SK-N-SH treated with all-trans-retinoic acid at 6 μM for 48 hours (cell line): Measurements from ENCODE around the gene FBXO17.

ENCODE experiments used
- ATAC-seq: fragments of 200-7000 bp; cut with Tn5 transposase; 3 replicates; pipeline ENCODE4 v1.9.1; 2020; ENCODE audit warnings: mild to moderate bottlenecking, moderate library complexity
- ARNTL ChIP-seq: fragments of 450-650 bp; formaldehyde crosslinking; IDR thresholded peaks from 2 replicates; pipeline ENCODE4 v1.5.0; 2020; ENCODE audit warnings: low read depth, mild to moderate bottlenecking, moderate library complexity, borderline replicate concordance
- BACH2 ChIP-seq: fragments of 250-450 bp; sonication (Bioruptor Pico); IDR thresholded peaks from 2 replicates; pipeline ENCODE4 v1.9.0; 2021; ENCODE audit warnings: mild to moderate bottlenecking, borderline replicate concordance
- CSDC2 ChIP-seq: fragments of 250-450 bp; sonication (Bioruptor Pico); IDR thresholded peaks from 2 replicates; pipeline ENCODE4 v1.5.0; 2020; ENCODE audit warnings: mild to moderate bottlenecking, moderate library complexity
- ESRRG ChIP-seq: fragments of 250-450 bp; sonication (Bioruptor Pico); IDR thresholded peaks from 2 replicates; pipeline ENCODE4 v1.6.1; 2021; ENCODE audit warnings: mild to moderate bottlenecking
- GLIS3 ChIP-seq: fragments of 250-450 bp; sonication (Bioruptor Pico); IDR thresholded peaks from 2 replicates; pipeline ENCODE4 v1.5.0; 2020; ENCODE audit warnings: mild to moderate bottlenecking, moderate library complexity
- ISL1 ChIP-seq: fragments of 250-450 bp; sonication (Bioruptor Pico); IDR thresholded peaks from 2 replicates; pipeline ENCODE4 v2.1.2; 2022; ENCODE audit warnings: mild to moderate bottlenecking, moderate library complexity
- OSR1 ChIP-seq: fragments of 250-450 bp; sonication (Bioruptor Pico); IDR thresholded peaks from 2 replicates; pipeline ENCODE4 v1.8.0; 2022; ENCODE audit warnings: moderate library complexity, mild to moderate bottlenecking, inconsistent platforms
- PPARA ChIP-seq: fragments of 250-450 bp; sonication (Bioruptor Pico); IDR thresholded peaks from 2 replicates; pipeline ENCODE4 v1.5.0; 2020; ENCODE audit warnings: mild to moderate bottlenecking, borderline replicate concordance
- RARB ChIP-seq: fragments of 250-450 bp; sonication (Bioruptor Pico); IDR thresholded peaks from 2 replicates; pipeline ENCODE4 v1.8.0; 2021; ENCODE audit warnings: mild to moderate bottlenecking, moderate library complexity
- SNAI2 ChIP-seq: fragments of 250-450 bp; sonication (Bioruptor Pico); IDR thresholded peaks from 2 replicates; pipeline ENCODE4 v1.5.0; 2020; ENCODE audit warnings: mild to moderate bottlenecking, moderate library complexity
- TCF4 ChIP-seq: fragments of 250-450 bp; sonication (Bioruptor Pico); IDR thresholded peaks from 2 replicates; pipeline ENCODE4 v1.8.0; 2021; ENCODE audit warnings: mild to moderate bottlenecking, moderate library complexity, borderline replicate concordance
- TOX ChIP-seq: fragments of 250-450 bp; sonication (Bioruptor Pico); IDR thresholded peaks from 2 replicates; pipeline ENCODE4 v1.8.0; 2021; ENCODE audit warnings: mild to moderate bottlenecking, moderate library complexity, borderline replicate concordance
- ZC3H10 ChIP-seq: fragments of 250-450 bp; sonication (Bioruptor Pico); IDR thresholded peaks from 2 replicates; pipeline ENCODE4 v1.5.1; 2021; ENCODE audit warnings: mild to moderate bottlenecking, moderate library complexity
- ZFP3 ChIP-seq: fragments of 250-450 bp; sonication (Bioruptor Pico); IDR thresholded peaks from 2 replicates; pipeline ENCODE4 v1.5.0; 2020; ENCODE audit warnings: mild to moderate bottlenecking, moderate library complexity
- ZFP30 ChIP-seq: fragments of 450-650 bp; formaldehyde crosslinking; IDR thresholded peaks from 2 replicates; pipeline ENCODE4 v1.5.0; 2022; ENCODE audit warnings: mild to moderate bottlenecking, moderate library complexity
- ZNF565 ChIP-seq: fragments of 450-650 bp; formaldehyde crosslinking; conservative IDR thresholded peaks from 2 replicates; pipeline ENCODE4 v1.5.0; 2020; ENCODE audit warnings: low read depth, mild to moderate bottlenecking, moderate library complexity
- ZNF70 ChIP-seq: fragments of 450-650 bp; formaldehyde crosslinking; IDR thresholded peaks from 2 replicates; pipeline ENCODE4 v1.5.0; 2020; ENCODE audit warnings: mild to moderate bottlenecking, moderate library complexity
- ZNF8 ChIP-seq: fragments of 450-650 bp; formaldehyde crosslinking; IDR thresholded peaks from 2 replicates; pipeline ENCODE4 v1.5.0; 2020; ENCODE audit warnings: mild to moderate bottlenecking, moderate library complexity
- TF ChIP-seq, protein P1 (sequence below): fragments of 250-450 bp; sonication (Bioruptor Pico); IDR thresholded peaks from 2 replicates; pipeline ENCODE4 v1.8.0; 2021; ENCODE audit warnings: low read depth, mild to moderate bottlenecking, moderate library complexity, borderline replicate concordance
- TF ChIP-seq, protein P2 (sequence below): fragments of 250-450 bp; sonication (Bioruptor Pico); IDR thresholded peaks from 2 replicates; pipeline ENCODE4 v1.5.1; 2020; ENCODE audit warnings: low read depth, mild to moderate bottlenecking, moderate library complexity
- TF ChIP-seq, protein P3 (sequence below): fragments of 250-450 bp; sonication (Bioruptor Pico); IDR thresholded peaks from 2 replicates; pipeline ENCODE4 v1.5.1; 2021; ENCODE audit warnings: mild to moderate bottlenecking, moderate library complexity
- TF ChIP-seq, protein P4 (sequence below): fragments of 250-450 bp; sonication (Bioruptor Pico); IDR thresholded peaks from 2 replicates; pipeline ENCODE4 v1.5.0; 2020; ENCODE audit warnings: mild to moderate bottlenecking, moderate library complexity
- TF ChIP-seq, protein P5 (sequence below): fragments of 250-450 bp; sonication (Bioruptor Pico); IDR thresholded peaks from 2 replicates; pipeline ENCODE4 v1.8.0; 2020; ENCODE audit warnings: mild to moderate bottlenecking, moderate library complexity, borderline replicate concordance

The FBXO17 gene

DNA sequence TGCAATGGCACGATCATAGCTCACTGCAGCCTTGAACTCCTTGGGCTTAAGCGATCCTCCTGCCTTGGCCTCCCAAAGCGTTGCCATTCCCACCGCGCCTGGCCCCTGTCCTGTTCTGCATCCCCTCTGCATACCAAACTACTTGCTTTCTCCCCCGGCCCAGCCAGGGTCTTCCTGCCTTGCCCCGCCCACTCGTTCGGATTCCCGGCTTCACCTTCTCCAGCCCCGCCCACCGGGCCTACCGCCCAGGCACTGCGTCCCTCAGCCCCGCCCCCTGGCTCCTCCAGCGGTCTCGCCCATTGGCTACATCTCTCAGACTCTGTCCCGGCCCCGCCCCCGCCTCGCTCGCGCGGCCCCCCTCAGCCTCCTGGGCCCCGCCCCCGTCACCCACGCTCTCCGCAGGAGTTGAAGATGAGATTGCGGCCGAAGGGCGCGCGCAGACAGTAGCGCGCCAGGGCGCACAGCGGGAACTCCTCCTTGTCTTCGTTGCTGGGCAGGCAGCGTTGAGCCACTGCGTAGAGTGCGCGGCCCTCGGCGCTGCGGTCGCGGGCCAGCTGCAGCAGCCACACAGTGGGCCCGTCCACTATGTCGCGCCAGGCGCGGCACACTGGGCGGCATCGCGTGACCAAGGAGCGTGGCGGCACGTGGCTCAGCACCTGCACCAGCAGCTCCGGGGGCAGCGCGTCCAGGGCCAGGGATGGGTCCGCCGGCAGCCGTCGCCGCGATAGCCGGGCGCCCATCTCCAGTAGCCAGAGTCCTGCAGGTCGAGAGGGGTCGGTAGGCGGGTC, 25.8 kb downstream of the FBXO17 start:
- TF ChIP-seq, protein P1, sequence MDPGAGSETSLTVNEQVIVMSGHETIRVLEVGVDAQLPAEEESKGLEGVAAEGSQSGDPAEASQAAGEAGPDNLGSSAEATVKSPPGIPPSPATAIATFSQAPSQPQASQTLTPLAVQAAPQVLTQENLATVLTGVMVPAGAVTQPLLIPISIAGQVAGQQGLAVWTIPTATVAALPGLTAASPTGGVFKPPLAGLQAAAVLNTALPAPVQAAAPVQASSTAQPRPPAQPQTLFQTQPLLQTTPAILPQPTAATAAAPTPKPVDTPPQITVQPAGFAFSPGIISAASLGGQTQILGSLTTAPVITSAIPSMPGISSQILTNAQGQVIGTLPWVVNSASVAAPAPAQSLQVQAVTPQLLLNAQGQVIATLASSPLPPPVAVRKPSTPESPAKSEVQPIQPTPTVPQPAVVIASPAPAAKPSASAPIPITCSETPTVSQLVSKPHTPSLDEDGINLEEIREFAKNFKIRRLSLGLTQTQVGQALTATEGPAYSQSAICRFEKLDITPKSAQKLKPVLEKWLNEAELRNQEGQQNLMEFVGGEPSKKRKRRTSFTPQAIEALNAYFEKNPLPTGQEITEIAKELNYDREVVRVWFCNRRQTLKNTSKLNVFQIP (CRISPR knock-in tag) = no peak
- TF ChIP-seq ZNF8 = no peak
- TF ChIP-seq ZFP30 (CRISPR knock-in tag) = no peak
- no peak for TF ChIP-seq OSR1 (CRISPR knock-in tag)
- TF ChIP-seq ESRRG (CRISPR knock-in tag) = no peak
- no peak for TF ChIP-seq ISL1
- no peak for TF ChIP-seq GLIS3 (CRISPR knock-in tag)
- TF ChIP-seq, protein P2, sequence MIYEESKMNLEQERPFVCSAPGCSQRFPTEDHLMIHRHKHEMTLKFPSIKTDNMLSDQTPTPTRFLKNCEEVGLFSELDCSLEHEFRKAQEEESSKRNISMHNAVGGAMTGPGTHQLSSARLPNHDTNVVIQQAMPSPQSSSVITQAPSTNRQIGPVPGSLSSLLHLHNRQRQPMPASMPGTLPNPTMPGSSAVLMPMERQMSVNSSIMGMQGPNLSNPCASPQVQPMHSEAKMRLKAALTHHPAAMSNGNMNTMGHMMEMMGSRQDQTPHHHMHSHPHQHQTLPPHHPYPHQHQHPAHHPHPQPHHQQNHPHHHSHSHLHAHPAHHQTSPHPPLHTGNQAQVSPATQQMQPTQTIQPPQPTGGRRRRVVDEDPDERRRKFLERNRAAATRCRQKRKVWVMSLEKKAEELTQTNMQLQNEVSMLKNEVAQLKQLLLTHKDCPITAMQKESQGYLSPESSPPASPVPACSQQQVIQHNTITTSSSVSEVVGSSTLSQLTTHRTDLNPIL (CRISPR knock-in tag) = no peak
- TF ChIP-seq, protein P3, sequence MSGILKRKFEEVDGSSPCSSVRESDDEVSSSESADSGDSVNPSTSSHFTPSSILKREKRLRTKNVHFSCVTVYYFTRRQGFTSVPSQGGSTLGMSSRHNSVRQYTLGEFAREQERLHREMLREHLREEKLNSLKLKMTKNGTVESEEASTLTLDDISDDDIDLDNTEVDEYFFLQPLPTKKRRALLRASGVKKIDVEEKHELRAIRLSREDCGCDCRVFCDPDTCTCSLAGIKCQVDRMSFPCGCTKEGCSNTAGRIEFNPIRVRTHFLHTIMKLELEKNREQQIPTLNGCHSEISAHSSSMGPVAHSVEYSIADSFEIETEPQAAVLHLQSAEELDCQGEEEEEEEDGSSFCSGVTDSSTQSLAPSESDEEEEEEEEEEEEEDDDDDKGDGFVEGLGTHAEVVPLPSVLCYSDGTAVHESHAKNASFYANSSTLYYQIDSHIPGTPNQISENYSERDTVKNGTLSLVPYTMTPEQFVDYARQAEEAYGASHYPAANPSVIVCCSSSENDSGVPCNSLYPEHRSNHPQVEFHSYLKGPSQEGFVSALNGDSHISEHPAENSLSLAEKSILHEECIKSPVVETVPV (CRISPR knock-in tag) = no peak
- no peak for TF ChIP-seq ZNF565 (CRISPR knock-in tag)
- TF ChIP-seq CSDC2 (CRISPR knock-in tag) = no peak
- ATAC-seq = peak; percentile 78

DNA sequence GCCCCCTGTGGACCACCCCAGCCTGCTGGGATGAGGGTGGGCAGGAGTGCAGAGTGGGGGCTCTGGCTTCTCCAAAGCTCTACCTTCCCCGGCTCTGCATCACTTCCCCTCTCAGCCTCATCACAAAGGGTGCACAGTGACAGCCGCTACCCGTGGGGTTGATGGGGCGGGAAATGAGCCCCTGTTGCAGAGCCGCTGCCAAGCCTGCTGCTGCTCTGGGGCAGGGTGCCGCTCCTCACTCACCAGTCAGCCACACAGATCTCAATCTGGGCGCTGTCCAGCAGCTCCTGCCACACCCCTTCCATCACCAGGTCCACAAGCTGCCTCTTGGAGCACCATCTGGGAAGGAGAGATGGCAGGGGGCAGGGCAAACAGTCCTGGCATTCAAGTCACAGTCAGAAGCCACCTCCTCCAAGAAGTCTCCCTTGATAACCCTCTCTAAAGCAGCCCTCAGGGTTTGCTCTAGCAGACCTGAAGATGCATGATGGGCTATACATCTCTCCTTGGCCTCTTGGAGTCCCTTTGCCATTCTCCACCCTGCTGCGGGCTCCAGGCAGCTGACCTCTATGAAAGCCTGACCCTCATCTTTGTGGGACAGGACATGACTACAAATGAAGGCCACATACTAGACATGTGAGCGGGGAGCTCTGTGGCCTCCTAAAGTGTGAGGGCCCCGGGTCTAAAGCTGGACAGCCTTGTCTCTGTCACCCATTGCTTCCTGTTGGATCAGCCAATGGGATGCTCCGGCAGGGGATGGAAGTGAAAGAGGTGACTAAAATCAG, 29.1 kb downstream of the FBXO17 start:
- ATAC-seq = no peak
- TF ChIP-seq, protein P1 (CRISPR knock-in tag) = no peak
- TF ChIP-seq RARB (CRISPR knock-in tag) = no peak
- TF ChIP-seq ZNF8 = no peak
- TF ChIP-seq TCF4 (CRISPR knock-in tag) = no peak
- TF ChIP-seq, protein P2 (CRISPR knock-in tag) = no peak
- no peak for TF ChIP-seq SNAI2 (CRISPR knock-in tag)
- no peak for TF ChIP-seq ISL1
- TF ChIP-seq GLIS3 (CRISPR knock-in tag) = no peak
- no peak for TF ChIP-seq ZNF70
- TF ChIP-seq ZFP3 (CRISPR knock-in tag) = no peak
- no peak for TF ChIP-seq PPARA (CRISPR knock-in tag)
- no peak for TF ChIP-seq BACH2
- TF ChIP-seq, protein P4, sequence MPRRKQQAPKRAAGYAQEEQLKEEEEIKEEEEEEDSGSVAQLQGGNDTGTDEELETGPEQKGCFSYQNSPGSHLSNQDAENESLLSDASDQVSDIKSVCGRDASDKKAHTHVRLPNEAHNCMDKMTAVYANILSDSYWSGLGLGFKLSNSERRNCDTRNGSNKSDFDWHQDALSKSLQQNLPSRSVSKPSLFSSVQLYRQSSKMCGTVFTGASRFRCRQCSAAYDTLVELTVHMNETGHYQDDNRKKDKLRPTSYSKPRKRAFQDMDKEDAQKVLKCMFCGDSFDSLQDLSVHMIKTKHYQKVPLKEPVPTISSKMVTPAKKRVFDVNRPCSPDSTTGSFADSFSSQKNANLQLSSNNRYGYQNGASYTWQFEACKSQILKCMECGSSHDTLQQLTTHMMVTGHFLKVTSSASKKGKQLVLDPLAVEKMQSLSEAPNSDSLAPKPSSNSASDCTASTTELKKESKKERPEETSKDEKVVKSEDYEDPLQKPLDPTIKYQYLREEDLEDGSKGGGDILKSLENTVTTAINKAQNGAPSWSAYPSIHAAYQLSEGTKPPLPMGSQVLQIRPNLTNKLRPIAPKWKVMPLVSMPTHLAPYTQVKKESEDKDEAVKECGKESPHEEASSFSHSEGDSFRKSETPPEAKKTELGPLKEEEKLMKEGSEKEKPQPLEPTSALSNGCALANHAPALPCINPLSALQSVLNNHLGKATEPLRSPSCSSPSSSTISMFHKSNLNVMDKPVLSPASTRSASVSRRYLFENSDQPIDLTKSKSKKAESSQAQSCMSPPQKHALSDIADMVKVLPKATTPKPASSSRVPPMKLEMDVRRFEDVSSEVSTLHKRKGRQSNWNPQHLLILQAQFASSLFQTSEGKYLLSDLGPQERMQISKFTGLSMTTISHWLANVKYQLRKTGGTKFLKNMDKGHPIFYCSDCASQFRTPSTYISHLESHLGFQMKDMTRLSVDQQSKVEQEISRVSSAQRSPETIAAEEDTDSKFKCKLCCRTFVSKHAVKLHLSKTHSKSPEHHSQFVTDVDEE (CRISPR knock-in tag) = no peak
- TF ChIP-seq, protein P5, sequence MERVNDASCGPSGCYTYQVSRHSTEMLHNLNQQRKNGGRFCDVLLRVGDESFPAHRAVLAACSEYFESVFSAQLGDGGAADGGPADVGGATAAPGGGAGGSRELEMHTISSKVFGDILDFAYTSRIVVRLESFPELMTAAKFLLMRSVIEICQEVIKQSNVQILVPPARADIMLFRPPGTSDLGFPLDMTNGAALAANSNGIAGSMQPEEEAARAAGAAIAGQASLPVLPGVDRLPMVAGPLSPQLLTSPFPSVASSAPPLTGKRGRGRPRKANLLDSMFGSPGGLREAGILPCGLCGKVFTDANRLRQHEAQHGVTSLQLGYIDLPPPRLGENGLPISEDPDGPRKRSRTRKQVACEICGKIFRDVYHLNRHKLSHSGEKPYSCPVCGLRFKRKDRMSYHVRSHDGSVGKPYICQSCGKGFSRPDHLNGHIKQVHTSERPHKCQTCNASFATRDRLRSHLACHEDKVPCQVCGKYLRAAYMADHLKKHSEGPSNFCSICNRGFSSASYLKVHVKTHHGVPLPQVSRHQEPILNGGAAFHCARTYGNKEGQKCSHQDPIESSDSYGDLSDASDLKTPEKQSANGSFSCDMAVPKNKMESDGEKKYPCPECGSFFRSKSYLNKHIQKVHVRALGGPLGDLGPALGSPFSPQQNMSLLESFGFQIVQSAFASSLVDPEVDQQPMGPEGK (CRISPR knock-in tag) = no peak
- no peak for TF ChIP-seq TOX (CRISPR knock-in tag)
- no peak for TF ChIP-seq ARNTL (CRISPR knock-in tag)
- no peak for TF ChIP-seq ZC3H10
- TF ChIP-seq ZFP30 (CRISPR knock-in tag) = no peak
- no peak for TF ChIP-seq ESRRG (CRISPR knock-in tag)
